HFFc6 (cell line): Measurements from ENCODE around the gene UNKL. TPM values are rescaled to one million over a fixed set of nuclear protein-coding genes. Genes with fewer than 3 reads are reported as not detected.

Experiments used
- DNase-seq: peaks from one replicate; pipeline ENCODE4 v3.0.0-alpha.2; 2018
- H3K27ac Mint-ChIP-seq: 2 replicates; pipeline ENCODE4 v1.8.0; 2020; ENCODE audit warnings: mild to moderate bottlenecking, mixed read lengths
- H3K27me3 Mint-ChIP-seq: 2 replicates; pipeline ENCODE4 v1.8.0; 2021; ENCODE audit warnings: mild to moderate bottlenecking, moderate library complexity, mixed read lengths; ENCODE audit not compliant: insufficient read depth
- H3K36me3 Mint-ChIP-seq: 2 replicates; pipeline ENCODE4 v1.8.0; 2021; ENCODE audit warnings: low read depth, mixed read lengths
- H3K4me1 Mint-ChIP-seq: 2 replicates; pipeline ENCODE4 v1.8.0; 2020; ENCODE audit warnings: low read depth, mixed read lengths
- H3K4me3 Mint-ChIP-seq: 2 replicates; pipeline ENCODE4 v1.8.0; 2020; ENCODE audit warnings: mild to moderate bottlenecking, moderate library complexity, mixed read lengths
- H3K9me3 Mint-ChIP-seq: 2 replicates; pipeline ENCODE4 v1.8.0; 2020; ENCODE audit warnings: mild to moderate bottlenecking, mixed read lengths
- total RNA-seq, 6 experiments: library from RNA; stranded (reverse); fragmentation: NEBNext Ultra II Directional; extraction: Animal tissue kit (Norgen Biotek cat#: 25700); gene quantifications; 2 replicates in 1 of 6; 3 replicates in 5 of 6; pipeline ENCODE4 v1.2.3, GENCODE V29; 2021
- TF ChIP-seq, protein P1 (sequence below): fragments of 200-600 bp; sonication (generic); IDR thresholded peaks from 2 replicates; pipeline ENCODE4 v1.5.0; 2021; ENCODE audit warnings: antibody characterized with exemption, mild to moderate bottlenecking

UNKL gene
- total RNA-seq, 6 experiments from 2014 or later, result 15.0 to 22.6 (median 16.5) TPM

DNA sequence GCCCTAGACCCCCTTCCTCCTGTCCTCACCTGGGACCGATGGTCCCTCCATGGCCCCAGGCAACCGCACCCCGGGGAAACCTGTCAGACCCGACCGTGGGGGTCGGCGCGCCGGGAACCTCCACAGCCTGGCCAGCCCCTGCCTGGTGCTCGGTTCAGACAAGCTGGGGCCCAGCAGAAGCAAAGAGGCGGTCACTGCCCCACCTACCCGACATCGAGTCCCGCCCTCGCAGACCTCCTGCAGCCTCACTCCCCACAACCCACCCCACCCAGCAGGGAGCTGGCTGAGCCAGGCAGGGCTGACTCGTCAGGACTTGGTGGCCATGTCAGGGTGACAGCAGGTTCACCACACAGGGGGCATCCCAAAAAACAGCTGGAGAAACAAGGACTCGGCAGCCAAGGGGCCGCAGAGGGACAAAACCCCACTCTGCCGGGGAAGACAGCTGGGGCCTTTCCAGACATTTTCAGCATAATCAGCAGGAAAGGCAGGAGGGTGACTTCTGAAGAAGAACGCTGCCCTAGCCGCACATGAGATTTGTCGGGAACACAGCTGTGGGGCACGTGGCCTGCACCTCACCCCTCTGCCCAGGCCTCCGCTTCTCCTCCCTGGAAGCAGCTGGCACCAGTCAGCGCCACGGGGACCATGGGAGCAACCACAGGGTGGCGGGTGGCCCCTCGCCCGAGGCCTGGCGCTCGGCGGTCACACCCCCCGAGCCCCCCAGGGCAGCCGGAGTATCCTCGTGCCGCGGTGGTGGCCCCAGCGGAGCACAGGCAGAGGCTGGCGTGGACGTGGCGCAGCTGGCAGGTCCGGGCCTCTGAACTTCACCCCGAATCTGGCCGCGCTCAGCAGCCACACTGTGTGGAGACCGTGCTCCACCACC lies 39.8 kb downstream of the UNKL start:
- no peaks in the 10 kb centered on the region for H3K9me3 Mint-ChIP-seq
- peaks cover 4% of the 10 kb centered on the region; the same call in 1 of the 2 replicates for H3K27me3 Mint-ChIP-seq
- no peaks in the 10 kb centered on the region for H3K36me3 Mint-ChIP-seq
- TF ChIP-seq, protein P1, sequence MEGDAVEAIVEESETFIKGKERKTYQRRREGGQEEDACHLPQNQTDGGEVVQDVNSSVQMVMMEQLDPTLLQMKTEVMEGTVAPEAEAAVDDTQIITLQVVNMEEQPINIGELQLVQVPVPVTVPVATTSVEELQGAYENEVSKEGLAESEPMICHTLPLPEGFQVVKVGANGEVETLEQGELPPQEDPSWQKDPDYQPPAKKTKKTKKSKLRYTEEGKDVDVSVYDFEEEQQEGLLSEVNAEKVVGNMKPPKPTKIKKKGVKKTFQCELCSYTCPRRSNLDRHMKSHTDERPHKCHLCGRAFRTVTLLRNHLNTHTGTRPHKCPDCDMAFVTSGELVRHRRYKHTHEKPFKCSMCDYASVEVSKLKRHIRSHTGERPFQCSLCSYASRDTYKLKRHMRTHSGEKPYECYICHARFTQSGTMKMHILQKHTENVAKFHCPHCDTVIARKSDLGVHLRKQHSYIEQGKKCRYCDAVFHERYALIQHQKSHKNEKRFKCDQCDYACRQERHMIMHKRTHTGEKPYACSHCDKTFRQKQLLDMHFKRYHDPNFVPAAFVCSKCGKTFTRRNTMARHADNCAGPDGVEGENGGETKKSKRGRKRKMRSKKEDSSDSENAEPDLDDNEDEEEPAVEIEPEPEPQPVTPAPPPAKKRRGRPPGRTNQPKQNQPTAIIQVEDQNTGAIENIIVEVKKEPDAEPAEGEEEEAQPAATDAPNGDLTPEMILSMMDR, result no peak
- H3K27ac Mint-ChIP-seq, result no peak overlapping the region
- peaks cover 15% of the 10 kb centered on the region for H3K4me1 Mint-ChIP-seq
- DNase-seq, result no peak
- H3K4me3 Mint-ChIP-seq, result no peak overlapping the region

DNA sequence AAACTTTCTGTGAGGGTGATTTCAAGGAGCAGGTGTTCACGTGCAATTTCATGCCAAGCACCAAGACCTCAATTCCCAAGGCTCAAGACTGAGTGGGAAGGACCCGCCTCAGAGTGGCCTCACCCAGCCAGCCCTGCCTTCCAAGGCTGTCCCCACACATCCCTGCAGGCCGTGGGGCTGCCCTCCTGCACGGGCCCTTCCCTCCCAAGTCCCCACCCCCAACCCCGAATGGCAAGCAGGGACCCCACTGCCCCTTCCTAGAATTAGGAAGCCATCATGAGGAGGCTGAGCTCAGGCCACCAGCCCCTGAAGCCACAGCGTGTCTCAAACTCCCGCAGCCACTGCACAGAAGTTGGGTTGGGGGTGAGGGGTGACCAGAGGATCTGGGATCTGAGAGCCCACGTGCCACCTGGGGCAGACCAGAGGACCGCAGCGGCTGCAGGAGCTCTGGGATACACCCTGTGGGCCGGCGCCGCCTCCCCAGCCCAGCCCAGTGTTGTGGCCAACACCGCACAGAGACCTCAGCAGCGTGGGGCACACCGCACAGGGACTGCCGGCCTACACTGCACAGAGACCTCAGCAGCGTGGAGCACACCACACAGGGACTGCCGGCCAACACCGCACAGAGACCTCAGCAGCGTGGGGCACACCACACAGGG lies 42.1 kb downstream of the UNKL start:
- Mint-ChIP-seq H3K27me3 (no peaks in the 10 kb centered on the region; the same call in 1 of the 2 replicates), H3K36me3 (no peaks in the 10 kb centered on the region), H3K4me3 (no peak overlapping the region), H3K9me3 (no peaks in the 10 kb centered on the region), H3K4me1 (no peaks in the 10 kb centered on the region), H3K27ac (no peak overlapping the region)
- TF ChIP-seq, protein P1, result no peak
- DNase-seq, result no peak

DNA sequence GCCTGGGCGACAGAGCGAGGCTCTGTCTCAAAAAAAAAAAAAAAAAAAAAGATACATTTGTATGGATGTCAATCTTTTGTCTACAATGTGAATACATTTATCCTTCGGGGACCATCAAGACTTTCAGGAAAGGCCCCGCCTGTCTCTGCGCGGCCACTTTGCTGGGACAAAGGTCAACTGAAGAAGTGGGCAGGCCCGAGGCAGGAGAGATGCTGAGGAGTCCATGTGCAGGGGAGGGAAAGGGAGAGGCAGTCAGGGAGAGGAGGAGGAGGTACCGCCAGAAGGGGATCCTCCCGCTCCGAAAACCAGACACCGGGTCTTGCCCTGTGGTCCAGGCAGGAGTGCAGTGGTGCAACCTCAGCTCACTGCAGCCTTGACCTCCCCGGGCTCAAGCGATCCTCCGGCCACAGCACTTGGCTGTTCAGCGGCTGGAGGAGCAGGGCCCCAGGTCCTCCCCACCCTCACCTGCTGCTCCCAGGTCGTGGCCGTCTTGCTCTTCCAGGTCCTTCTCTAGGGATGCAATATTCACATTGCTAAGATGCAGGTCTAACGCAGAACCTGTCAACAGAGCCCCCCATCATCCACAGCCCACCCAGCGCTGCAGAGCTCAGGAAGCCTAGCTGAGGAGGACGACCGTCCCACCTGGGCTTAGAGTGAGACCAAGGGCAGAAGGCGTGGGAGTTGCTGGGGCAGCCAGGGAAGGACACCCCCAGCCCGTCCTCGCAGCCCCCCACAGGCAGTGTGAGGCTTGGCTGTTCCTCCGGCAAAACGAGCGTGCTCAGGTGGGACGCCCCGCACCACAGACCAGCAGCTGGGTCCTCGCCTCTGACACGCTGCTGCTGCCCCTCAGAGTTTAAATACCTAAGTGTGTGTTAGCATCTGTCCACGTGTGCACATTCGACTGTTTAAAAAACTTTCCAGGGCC lies 43.2 kb downstream of the UNKL start:
- Mint-ChIP-seq H3K4me3 (no peak overlapping the region), H3K36me3 (no peaks in the 10 kb centered on the region), H3K9me3 (no peaks in the 10 kb centered on the region), H3K4me1 (no peaks in the 10 kb centered on the region), H3K27ac (no peak overlapping the region), H3K27me3 (no peaks in the 10 kb centered on the region; the same call in 1 of the 2 replicates)
- DNase-seq, result no peak
- TF ChIP-seq, protein P1, result no peak

DNA sequence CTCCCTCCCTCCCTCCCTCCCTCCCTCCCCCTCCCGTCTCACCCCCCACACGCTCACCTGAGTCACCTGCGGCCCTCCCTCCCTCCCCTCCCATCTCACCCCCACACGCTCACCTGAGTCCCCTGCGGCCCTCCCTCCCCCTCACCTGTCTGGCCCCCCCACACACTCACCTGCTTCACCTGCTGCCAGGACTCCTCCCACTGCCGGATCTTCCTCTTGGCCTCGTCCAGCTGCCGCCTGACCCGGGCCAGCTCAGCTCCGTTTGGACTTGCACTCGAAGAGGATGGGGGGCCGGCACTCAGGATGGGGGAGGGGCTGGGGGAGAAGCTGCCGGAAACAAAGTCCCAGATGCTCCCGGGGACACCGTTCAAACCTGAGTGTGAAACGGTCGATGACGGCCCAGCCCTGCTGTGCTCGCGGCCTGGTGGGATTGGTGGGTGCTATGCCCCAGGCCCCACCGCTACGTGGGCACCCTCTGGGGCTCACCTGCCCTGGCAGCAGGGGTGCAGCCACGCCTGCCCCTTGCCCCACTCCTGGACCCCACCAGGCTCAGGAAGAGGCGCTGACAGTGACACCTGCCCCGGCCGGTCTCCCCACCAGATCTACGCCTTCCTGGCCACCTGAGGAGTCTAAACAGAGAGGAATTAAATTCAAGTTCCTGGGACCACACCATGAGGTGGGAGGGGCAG lies 46.9 kb downstream of the UNKL start:
- Mint-ChIP-seq H3K4me1 (no peaks in the 10 kb centered on the region), H3K9me3 (no peaks in the 10 kb centered on the region), H3K36me3 (no peaks in the 10 kb centered on the region; the same call in 1 of the 2 replicates), H3K4me3 (no peak overlapping the region), H3K27me3 (no peaks in the 10 kb centered on the region; the same call in 1 of the 2 replicates), H3K27ac (no peak overlapping the region)
- DNase-seq, result no peak
- TF ChIP-seq, protein P1, result no peak
